ENCODE results near the gene COMT. TPM values are rescaled to one million over a fixed set of nuclear protein-coding genes. Genes with fewer than 3 reads are reported as not detected.

Gene COMT
- total RNA-seq, 3 donors from 2014 or later (not counting 1 experiment from before 2014, with no cell fraction given), result 37.5 to 56.2 (median 38.2) TPM

DNA sequence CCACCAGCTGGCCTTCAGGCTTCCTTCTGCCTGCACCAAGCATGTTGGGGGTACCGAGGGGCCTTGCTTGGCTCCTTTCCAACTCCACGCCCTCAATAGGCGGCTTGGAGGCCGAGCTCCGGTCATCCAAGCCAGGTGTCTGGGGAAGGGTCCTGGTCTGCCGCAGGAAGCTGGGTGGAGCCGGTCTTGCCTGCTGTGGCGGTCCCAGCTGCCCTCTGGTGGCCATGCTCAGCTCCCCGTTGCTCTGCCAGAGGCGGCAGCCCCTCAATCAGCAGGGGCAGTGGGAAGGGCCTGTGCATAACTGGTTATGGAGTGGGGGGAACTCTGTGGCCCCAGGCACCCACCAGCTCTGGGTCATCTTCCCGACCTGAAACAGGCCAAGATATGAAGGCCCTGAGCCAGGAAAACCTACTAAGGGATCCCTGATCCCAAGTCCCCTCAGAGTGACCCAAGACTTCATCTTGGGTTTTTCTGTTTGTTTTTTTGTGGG lies 71.9 kb downstream of the COMT start:
- no peaks in the 10 kb centered on the region for H3K36me3 ChIP-seq (ENCODE audit: control insufficient read depth, insufficient read depth, low read length)
- H3K9me3 ChIP-seq (ENCODE audit: control insufficient read depth, insufficient read depth, low read length), result no peaks in the 10 kb centered on the region
- Mint-ChIP-seq H3K27ac (no peak overlapping the region), H3K4me3 (no peak overlapping the region), H3K9me3 (no peaks in the 10 kb centered on the region), H3K27me3 (ENCODE audit: low read depth in 2 of 2) (no peaks in the 10 kb centered on the region), H3K36me3 (no peaks in the 10 kb centered on the region), H3K4me1 (peaks cover 14 to 33% of the 10 kb centered on the region in 2 donors)
- no peak overlapping the region for H3K4me3 ChIP-seq (ENCODE audit: low read length)
- peaks cover 51% of the 10 kb centered on the region for H3K4me1 ChIP-seq (ENCODE audit: control insufficient read depth, insufficient read depth, low read length)
- intact Hi-C loops (cut with micrococcal nuclease), result loop anchor here (1.0 kb wide), 1 partner anchor 43 kb away; no protein-coding TSS in a partner anchor
- 17% methylated on average over 11 of the region's 11 CpGs for WGBS (ENCODE audit: insufficient coverage)
- H3K27ac ChIP-seq (ENCODE audit: low read length), result no peak overlapping the region
- ATAC-seq, result peak in 2 of 3 donors; percentile 25 to 27
- peak; percentile 52 to 58 for DNase-seq
- peak; percentile 74 for TF ChIP-seq CTCF (IDR thresholded peaks at IDR 0.05)
- no peaks in the 10 kb centered on the region for H3K27me3 ChIP-seq (ENCODE audit: control insufficient read depth, insufficient read depth, low read length)

GRCh38 chr22:20014526-20015186 lies 73.1 kb downstream of the COMT start:
- H3K27me3 Mint-ChIP-seq (ENCODE audit: low read depth in 2 of 2), result no peaks in the 10 kb centered on the region
- WGBS (ENCODE audit: insufficient coverage), result 91% methylated on average over 5 of the region's 5 CpGs
- no peak for ATAC-seq

GRCh38 chr22:20015187-20015625 lies 73.6 kb downstream of the COMT start:
- Mint-ChIP-seq H3K27me3 (ENCODE audit: low read depth in 2 of 2) (no peaks in the 10 kb centered on the region), H3K4me3 (peak overlapping the region; percentile 80), H3K36me3 (no peaks in the 10 kb centered on the region), H3K9me3 (no peaks in the 10 kb centered on the region), H3K4me1 (peaks cover 13 to 35% of the 10 kb centered on the region in 2 donors), H3K27ac (no peak overlapping the region)
- ATAC-seq, result no peak
- no peak for DNase-seq
- H3K27me3 ChIP-seq (ENCODE audit: control insufficient read depth, insufficient read depth, low read length), result no peaks in the 10 kb centered on the region
- H3K27ac ChIP-seq (ENCODE audit: low read length), result no peak overlapping the region
- no peaks in the 10 kb centered on the region for H3K36me3 ChIP-seq (ENCODE audit: control insufficient read depth, insufficient read depth, low read length)
- no peaks in the 10 kb centered on the region for H3K9me3 ChIP-seq (ENCODE audit: control insufficient read depth, insufficient read depth, low read length)
- TF ChIP-seq CTCF (IDR thresholded peaks at IDR 0.05), result no peak
- WGBS (ENCODE audit: insufficient coverage), result 98% methylated on average over 10 of the region's 10 CpGs
- intact Hi-C loops (cut with micrococcal nuclease), result no loop called here
- no peak overlapping the region for H3K4me3 ChIP-seq (ENCODE audit: low read length)
- H3K4me1 ChIP-seq (ENCODE audit: control insufficient read depth, insufficient read depth, low read length), result peaks cover 55% of the 10 kb centered on the region

More at GRCh38 chr22:20014526-20015186, 73.1 kb downstream of the COMT start:
- no peak overlapping the region for H3K27ac ChIP-seq (ENCODE audit: low read length)
- no peaks in the 10 kb centered on the region for H3K9me3 ChIP-seq (ENCODE audit: control insufficient read depth, insufficient read depth, low read length)
- no peak overlapping the region for H3K27ac Mint-ChIP-seq
- H3K4me1 Mint-ChIP-seq, result peaks cover 11 to 33% of the 10 kb centered on the region in 2 donors
- no peak for DNase-seq
- intact Hi-C loops (cut with micrococcal nuclease), result no loop called here
- H3K4me3 Mint-ChIP-seq, result peak overlapping the region; percentile 62
- no peak for TF ChIP-seq CTCF (IDR thresholded peaks at IDR 0.05)
- no peak overlapping the region for H3K4me3 ChIP-seq (ENCODE audit: low read length)
- H3K4me1 ChIP-seq (ENCODE audit: control insufficient read depth, insufficient read depth, low read length), result peaks cover 51% of the 10 kb centered on the region
- H3K36me3 Mint-ChIP-seq, result no peaks in the 10 kb centered on the region
- H3K36me3 ChIP-seq (ENCODE audit: control insufficient read depth, insufficient read depth, low read length), result no peaks in the 10 kb centered on the region
- no peaks in the 10 kb centered on the region for H3K27me3 ChIP-seq (ENCODE audit: control insufficient read depth, insufficient read depth, low read length)
- H3K9me3 Mint-ChIP-seq, result no peaks in the 10 kb centered on the region
